Mesothelial cell of epicardium (in vitro differentiated cells): ENCODE results near the gene SLC22A23. TPM values are rescaled to one million over a fixed set of nuclear protein-coding genes. Genes with fewer than 3 reads are reported as not detected.

Experiments used
- DNase-seq, 2 experiments: peaks; one replicate each; pipeline ENCODE4 v3.0.0; 2021; ENCODE audit warnings: low spot score in 2 of 2; ENCODE audit not compliant: unreplicated experiment in 2 of 2
- H3K27ac Mint-ChIP-seq: 2 replicates; pipeline ENCODE4 v1.8.0; 2021; ENCODE audit warnings: mixed read lengths
- H3K27me3 Mint-ChIP-seq: 2 replicates; pipeline ENCODE4 v1.8.0; 2021; ENCODE audit warnings: low read depth, mixed read lengths
- H3K36me3 Mint-ChIP-seq: 2 replicates; pipeline ENCODE4 v1.8.0; 2021; ENCODE audit warnings: mixed read lengths
- H3K4me1 Mint-ChIP-seq: 2 replicates; pipeline ENCODE4 v1.8.0; 2021; ENCODE audit warnings: mixed read lengths
- H3K4me3 Mint-ChIP-seq: 2 replicates; pipeline ENCODE4 v1.8.0; 2021; ENCODE audit warnings: mild to moderate bottlenecking, moderate library complexity, mixed read lengths
- H3K9me3 Mint-ChIP-seq: 2 replicates; pipeline ENCODE4 v1.8.0; 2021; ENCODE audit warnings: mixed read lengths
- total RNA-seq: library from RNA; stranded (reverse); gene quantifications from 3 replicates; pipeline ENCODE4 v1.2.1, GENCODE V29; 2021
- TF ChIP-seq, protein P1 (sequence below): fragments of 200-600 bp; sonication (generic); IDR thresholded peaks from one replicate; pipeline ENCODE4 v1.5.0; 2021; ENCODE audit warnings: antibody characterized with exemption; ENCODE audit not compliant: unreplicated experiment

The SLC22A23 gene
- total RNA-seq, 1 donor from 2014 or later = 25.0 TPM

DNA sequence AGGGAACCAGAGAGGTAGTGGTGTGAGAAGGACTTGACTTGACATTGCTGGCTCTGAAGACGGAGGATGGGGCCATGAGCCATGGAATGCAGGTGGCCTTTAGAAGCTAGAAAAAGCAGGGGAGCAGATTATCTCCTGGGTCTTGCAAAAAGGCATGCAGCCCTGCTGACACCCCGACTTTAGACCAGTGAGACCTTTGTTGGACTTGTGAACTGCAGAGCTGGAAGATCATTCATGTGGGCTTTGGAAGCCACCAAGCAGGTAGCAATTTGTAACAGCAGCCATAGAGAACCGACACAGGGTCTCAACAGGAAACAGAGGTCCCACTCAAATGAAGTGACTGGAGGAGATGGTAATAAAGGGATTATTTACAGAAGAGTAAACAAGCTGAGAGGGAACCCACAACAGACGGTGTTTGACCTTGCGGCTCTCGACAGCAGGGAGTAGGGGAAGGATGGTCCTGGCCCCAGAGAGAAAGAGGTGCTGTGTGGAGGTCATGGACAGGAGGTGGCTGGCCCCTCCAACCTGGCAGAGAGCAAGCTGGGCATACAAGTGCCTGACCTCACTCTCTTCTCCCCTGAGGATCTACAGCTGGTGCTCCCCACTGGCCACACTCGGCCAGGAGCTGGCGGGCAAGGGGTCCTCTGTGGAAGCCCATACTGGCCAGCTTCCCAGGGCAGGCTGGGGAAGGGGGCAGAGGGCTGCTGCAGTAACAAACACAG lies 43.9 kb downstream of the SLC22A23 start:
- TF ChIP-seq, protein P1, sequence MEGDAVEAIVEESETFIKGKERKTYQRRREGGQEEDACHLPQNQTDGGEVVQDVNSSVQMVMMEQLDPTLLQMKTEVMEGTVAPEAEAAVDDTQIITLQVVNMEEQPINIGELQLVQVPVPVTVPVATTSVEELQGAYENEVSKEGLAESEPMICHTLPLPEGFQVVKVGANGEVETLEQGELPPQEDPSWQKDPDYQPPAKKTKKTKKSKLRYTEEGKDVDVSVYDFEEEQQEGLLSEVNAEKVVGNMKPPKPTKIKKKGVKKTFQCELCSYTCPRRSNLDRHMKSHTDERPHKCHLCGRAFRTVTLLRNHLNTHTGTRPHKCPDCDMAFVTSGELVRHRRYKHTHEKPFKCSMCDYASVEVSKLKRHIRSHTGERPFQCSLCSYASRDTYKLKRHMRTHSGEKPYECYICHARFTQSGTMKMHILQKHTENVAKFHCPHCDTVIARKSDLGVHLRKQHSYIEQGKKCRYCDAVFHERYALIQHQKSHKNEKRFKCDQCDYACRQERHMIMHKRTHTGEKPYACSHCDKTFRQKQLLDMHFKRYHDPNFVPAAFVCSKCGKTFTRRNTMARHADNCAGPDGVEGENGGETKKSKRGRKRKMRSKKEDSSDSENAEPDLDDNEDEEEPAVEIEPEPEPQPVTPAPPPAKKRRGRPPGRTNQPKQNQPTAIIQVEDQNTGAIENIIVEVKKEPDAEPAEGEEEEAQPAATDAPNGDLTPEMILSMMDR = no peak
- Mint-ChIP-seq H3K9me3 (peaks cover 4% of the 10 kb centered on the region), H3K4me1 (peaks cover 35% of the 10 kb centered on the region), H3K27ac (no peak overlapping the region), H3K4me3 (no peak overlapping the region), H3K36me3 (peaks cover 15% of the 10 kb centered on the region), H3K27me3 (no peaks in the 10 kb centered on the region)
- no peak for DNase-seq

DNA sequence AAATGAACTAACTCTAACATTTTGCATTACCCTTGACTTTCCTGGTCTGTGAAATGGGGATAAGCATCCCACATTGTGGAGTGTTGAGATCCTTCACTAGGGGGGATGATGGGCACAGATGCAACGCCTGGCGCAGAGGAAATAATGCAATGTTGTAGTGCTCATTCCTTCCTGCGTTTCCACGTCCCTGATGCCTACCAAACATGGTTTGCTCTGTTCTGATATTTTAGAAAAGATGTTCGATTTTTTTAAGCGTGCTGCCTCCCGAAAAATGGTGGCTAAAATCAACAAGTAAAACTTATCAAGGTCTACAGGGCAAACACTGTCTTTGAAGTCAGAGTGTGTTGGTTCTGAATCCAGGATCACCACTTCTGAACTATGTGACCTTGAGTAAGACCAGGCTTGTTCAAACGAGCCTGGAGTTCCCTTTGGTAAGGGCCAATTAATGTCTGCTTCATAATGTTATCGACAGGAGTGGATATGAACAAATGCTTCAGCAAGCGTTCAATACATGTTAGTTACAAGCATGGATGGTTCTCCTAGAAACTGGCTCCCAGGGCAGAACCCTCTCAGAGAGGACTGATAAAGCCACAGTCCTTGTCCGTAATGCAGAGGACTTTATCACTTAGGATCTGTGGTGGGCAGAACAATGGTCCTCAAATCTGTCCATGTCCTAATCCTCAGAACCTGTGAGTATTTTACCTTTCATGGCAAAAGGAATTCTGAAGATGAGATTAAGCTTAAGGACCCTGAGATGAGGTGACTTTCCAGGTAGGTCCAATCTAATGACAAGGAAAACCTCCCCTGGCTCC lies 44.7 kb downstream of the SLC22A23 start:
- TF ChIP-seq, protein P1 = no peak
- no peak overlapping the region for H3K27ac Mint-ChIP-seq
- no peak for DNase-seq

DNA sequence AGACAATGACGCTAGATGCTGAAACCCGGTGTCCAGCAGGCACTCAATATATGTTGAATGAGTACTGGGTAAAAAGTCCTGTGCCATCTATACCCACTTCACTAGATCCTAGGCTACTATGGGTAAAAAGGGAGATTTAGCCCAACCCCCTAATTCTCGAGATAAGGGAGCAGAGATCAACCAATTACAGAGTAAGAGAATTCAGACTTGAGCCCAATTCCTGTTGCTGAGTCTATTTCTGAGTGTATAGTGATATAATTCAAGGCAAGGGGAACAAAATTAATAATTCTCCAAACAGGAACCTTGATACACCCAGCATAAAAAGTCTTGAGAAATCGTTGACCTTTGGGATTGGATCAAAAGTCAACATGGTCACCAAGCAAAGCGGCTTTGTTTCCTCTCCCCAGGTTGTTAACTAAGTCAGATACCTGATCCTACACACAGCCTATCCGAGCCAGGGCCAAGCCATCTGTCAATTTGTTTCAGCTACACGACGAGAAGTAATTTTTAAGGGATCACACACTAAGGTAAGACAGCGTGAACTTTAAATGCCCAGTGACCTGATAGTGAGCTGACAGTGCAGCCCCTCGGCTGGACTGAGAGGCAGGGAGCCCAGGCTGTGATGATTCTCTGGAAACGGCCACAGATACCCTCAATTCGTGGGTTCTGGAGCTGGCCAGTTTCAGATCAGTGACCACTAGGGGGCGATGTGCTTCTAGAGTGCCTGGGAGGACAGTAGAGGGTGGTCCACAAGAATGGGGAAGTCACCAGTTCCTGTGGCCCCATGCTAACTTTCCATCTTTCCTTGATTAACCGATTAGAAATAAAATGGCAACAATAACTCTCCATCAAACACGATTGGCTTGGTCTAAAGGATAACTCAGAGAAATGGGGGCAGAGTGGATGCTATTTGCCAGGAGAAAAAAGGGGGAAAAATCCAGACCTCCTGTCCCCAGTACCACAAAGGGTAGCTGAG lies 46.2 kb downstream of the SLC22A23 start:
- DNase-seq = peak; percentile 53 to 76
- Mint-ChIP-seq H3K36me3 (peaks cover 17% of the 10 kb centered on the region), H3K4me3 (no peak overlapping the region), H3K27ac (peak overlapping the region; percentile 31), H3K27me3 (no peaks in the 10 kb centered on the region), H3K9me3 (peaks cover 4% of the 10 kb centered on the region), H3K4me1 (peaks cover 31% of the 10 kb centered on the region)
- TF ChIP-seq, protein P1 = peak; percentile 78

More for the DNA sequence above, 44.7 kb downstream of the SLC22A23 start:
- H3K4me1 Mint-ChIP-seq = peaks cover 33% of the 10 kb centered on the region
- peaks cover 17% of the 10 kb centered on the region for H3K36me3 Mint-ChIP-seq
- H3K4me3 Mint-ChIP-seq = no peak overlapping the region
- no peaks in the 10 kb centered on the region for H3K27me3 Mint-ChIP-seq
- H3K9me3 Mint-ChIP-seq = peaks cover 4% of the 10 kb centered on the region

DNA sequence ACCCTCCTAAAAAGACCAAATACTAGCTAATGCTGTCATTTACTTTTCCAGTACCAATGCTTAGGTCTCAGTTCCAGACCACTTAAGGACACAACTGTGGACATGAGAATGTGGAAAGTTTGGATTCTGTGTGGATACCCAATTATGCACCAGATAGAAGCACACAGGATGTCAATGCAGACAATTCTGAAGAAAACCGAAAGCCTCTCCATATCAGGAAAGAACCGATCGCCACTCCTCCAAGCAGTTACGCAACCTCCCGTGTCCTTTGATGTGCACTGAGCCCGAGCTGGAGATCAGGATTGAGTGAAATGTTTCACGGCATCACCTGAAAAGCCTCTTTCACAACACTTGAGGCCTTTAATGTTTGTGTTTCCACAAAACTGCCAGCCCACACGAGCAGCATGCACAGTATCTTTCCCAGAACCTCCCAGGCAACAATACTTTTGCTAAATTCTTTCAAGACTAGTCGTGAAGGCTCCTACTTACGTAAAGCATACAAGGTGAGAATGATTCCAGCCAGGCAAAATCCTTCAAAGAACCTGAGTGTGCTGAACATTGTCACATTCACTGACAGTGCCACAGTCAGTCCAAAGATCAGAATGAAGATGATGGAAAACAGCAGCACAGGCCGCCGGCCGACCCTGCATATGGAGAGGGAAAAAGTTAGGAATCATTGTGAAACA lies 47.0 kb downstream of the SLC22A23 start:
- Mint-ChIP-seq H3K27ac (peak overlapping the region; percentile 75), H3K9me3 (peaks cover 4% of the 10 kb centered on the region)
- no peak for DNase-seq

More for the DNA sequence above, 47.0 kb downstream of the SLC22A23 start:
- Mint-ChIP-seq H3K36me3 (peaks cover 17% of the 10 kb centered on the region), H3K4me3 (no peak overlapping the region), H3K4me1 (peaks cover 24% of the 10 kb centered on the region), H3K27me3 (no peaks in the 10 kb centered on the region)
- TF ChIP-seq, protein P1 = no peak
